ENCODE measurements around the gene C19orf73. TPM values are rescaled to one million over a fixed set of nuclear protein-coding genes. Genes with fewer than 3 reads are reported as not detected.
A peak's percentile ranks its signal among the peaks of the same experiment; 100 is the strongest.

The C19orf73 gene
- total and polyA plus RNA-seq, 9 of the 15 experiments (the other 6 are each of a cell fraction or from before 2014, with no cell fraction given) = 0.08 to 7.4 (median 1.4) TPM

DNA sequence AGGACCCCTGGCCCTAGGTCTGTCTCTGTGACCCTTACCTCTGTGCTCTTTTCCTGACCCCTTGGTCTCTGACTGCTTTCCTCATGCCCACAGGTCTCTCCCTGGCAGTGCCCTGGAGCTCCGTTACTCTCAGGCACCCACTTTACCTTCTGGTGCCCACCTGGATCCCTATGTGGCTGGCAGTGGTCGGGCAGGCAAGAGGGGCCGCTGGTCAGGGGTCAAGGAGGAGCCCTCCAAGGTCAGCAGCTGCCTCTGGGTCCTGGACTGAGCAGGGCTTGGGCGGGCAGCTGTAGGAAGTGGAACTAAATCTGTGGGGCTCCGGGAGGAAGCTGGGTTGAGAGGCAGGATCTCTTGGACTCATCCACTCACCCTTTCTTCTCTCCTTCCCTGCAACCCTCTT, 16.7 kb upstream of the C19orf73 start:
- no peak for TF ChIP-seq ZFPM2 (CRISPR knock-in tag; IDR thresholded peaks at IDR 0.05)
- TF ChIP-seq, protein P1, sequence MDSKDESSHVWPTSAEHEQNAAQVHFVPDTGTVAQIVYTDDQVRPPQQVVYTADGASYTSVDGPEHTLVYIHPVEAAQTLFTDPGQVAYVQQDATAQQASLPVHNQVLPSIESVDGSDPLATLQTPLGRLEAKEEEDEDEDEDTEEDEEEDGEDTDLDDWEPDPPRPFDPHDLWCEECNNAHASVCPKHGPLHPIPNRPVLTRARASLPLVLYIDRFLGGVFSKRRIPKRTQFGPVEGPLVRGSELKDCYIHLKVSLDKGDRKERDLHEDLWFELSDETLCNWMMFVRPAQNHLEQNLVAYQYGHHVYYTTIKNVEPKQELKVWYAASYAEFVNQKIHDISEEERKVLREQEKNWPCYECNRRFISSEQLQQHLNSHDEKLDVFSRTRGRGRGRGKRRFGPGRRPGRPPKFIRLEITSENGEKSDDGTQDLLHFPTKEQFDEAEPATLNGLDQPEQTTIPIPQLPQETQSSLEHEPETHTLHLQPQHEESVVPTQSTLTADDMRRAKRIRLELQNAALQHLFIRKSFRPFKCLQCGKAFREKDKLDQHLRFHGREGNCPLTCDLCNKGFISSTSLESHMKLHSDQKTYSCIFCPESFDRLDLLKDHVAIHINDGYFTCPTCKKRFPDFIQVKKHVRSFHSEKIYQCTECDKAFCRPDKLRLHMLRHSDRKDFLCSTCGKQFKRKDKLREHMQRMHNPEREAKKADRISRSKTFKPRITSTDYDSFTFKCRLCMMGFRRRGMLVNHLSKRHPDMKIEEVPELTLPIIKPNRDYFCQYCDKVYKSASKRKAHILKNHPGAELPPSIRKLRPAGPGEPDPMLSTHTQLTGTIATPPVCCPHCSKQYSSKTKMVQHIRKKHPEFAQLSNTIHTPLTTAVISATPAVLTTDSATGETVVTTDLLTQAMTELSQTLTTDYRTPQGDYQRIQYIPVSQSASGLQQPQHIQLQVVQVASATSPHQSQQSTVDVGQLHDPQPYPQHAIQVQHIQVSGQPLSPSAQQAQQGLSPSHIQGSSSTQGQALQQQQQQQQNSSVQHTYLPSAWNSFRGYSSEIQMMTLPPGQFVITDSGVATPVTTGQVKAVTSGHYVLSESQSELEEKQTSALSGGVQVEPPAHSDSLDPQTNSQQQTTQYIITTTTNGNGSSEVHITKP (IDR thresholded peaks at IDR 0.05; ENCODE audit: partially characterized antibody) = peak; percentile 39
- no peaks in the 10 kb centered on the region for H3K27me3 ChIP-seq (ENCODE audit: control insufficient read depth in 2 of 2, insufficient read depth in 2 of 2, low read length in 2 of 2)
- no TSS peak for BruUV-seq (replicated peaks)
- no peak overlapping the region for H2AFZ ChIP-seq (ENCODE audit: low read depth, low read length)
- no peak for ATAC-seq
- peaks cover 50% of the 10 kb centered on the region; the same call in 2 of the 3 replicates for H3K36me3 ChIP-seq (ENCODE audit: control insufficient read depth, insufficient read depth, low read length)
- peaks cover 9 to 51% of the 10 kb centered on the region in 2 experiments; a peak in 3 of 5 replicates for H3K4me1 ChIP-seq (replicated peaks in 1 of 2; ENCODE audit: control insufficient read depth in 2 of 2, insufficient read depth in 2 of 2, low read length in 2 of 2)
- H3K79me2 ChIP-seq (ENCODE audit: control insufficient read depth, insufficient read depth, low read length) = no peaks in the 10 kb centered on the region; the same call in 2 of the 3 replicates
- WGBS (ENCODE audit: insufficient coverage, low coverage, missing lambda C conversion rate) = 81% methylated on average over 5 of the region's 5 CpGs
- intact Hi-C loops (cut with micrococcal nuclease) (no loop called here), in situ Hi-C loops (cut with MboI) (no loop called here)
- H3K27ac ChIP-seq (ENCODE audit: extremely low read depth, low read depth, low read length) = peak overlapping the region; percentile 46; the same call in 2 of the 3 replicates
- no peaks in the 10 kb centered on the region for H3K9me3 ChIP-seq (replicated peaks; ENCODE audit: control insufficient read depth, insufficient read depth, low read depth, low read length)
- peak overlapping the region in 1 of 2 experiments; percentile 31; a peak in 2 of 4 replicates for H3K9ac ChIP-seq (ENCODE audit: insufficient read depth in 1 of 2, low read depth in 2 of 2, low read length in 2 of 2)
- H3K9me1 ChIP-seq (ENCODE audit: control insufficient read depth, insufficient read depth, low read length) = no peaks in the 10 kb centered on the region
- ChIA-PET CTCF (ENCODE audit: low intra/inter-chr PET ratio) (no interaction called here), POLR2A (interaction anchor here (0.7 kb wide), 1 partner anchor 916 kb away, joined by 3 read pairs; no protein-coding TSS in a partner anchor)
- peak overlapping the region; percentile 32 for H3K4me2 ChIP-seq (ENCODE audit: insufficient read depth, low read length)
- H4K20me1 ChIP-seq (replicated peaks; ENCODE audit: control insufficient read depth, insufficient read depth, low read length) = no peaks in the 10 kb centered on the region
- no peak for DNase-seq (ENCODE audit: extremely low read depth in 1 of 4, low spot score in 3 of 4)
- no peak overlapping the region for H3K4me3 ChIP-seq
- FAIRE-seq = no peak

All from K562 (cell line).